Osteocyte (in vitro differentiated cells): ENCODE measurements around the gene PRKG1. TPM values are rescaled to one million over a fixed set of nuclear protein-coding genes. Genes with fewer than 3 reads are reported as not detected.
A peak's percentile ranks its signal among the peaks of the same experiment; 100 is the strongest.

Experiments
- DNase-seq: peaks from one replicate; pipeline ENCODE4 v3.0.0; 2021; ENCODE audit warnings: mixed read lengths; ENCODE audit not compliant: unreplicated experiment; ENCODE audit errors: extremely low spot score
- H3K27ac Mint-ChIP-seq: one replicate; pipeline ENCODE4 v1.8.0; 2021; ENCODE audit warnings: mild to moderate bottlenecking, mixed read lengths; ENCODE audit not compliant: unreplicated experiment
- H3K27me3 Mint-ChIP-seq: one replicate; pipeline ENCODE4 v1.8.0; 2021; ENCODE audit warnings: mixed read lengths; ENCODE audit not compliant: unreplicated experiment
- H3K36me3 Mint-ChIP-seq: one replicate; pipeline ENCODE4 v1.8.0; 2021; ENCODE audit warnings: mixed read lengths; ENCODE audit not compliant: unreplicated experiment
- H3K4me1 Mint-ChIP-seq: one replicate; pipeline ENCODE4 v1.8.0; 2021; ENCODE audit warnings: mixed read lengths; ENCODE audit not compliant: unreplicated experiment
- H3K4me3 Mint-ChIP-seq: one replicate; pipeline ENCODE4 v1.8.0; 2021; ENCODE audit warnings: mild to moderate bottlenecking, moderate library complexity, mixed read lengths; ENCODE audit not compliant: unreplicated experiment
- H3K9me3 Mint-ChIP-seq: one replicate; pipeline ENCODE4 v1.8.0; 2021; ENCODE audit warnings: mixed read lengths; ENCODE audit not compliant: unreplicated experiment
- CTCF ChIP-seq: fragments of 200-600 bp; sonication (generic); IDR thresholded peaks from 2 replicates; pipeline ENCODE4 v1.5.0; 2021; ENCODE audit warnings: antibody characterized with exemption, mild to moderate bottlenecking, moderate library complexity
- total RNA-seq: library from RNA; stranded (reverse); gene quantifications from 2 replicates; pipeline ENCODE4 v1.2.1, GENCODE V29; 2021

The PRKG1 gene
- total RNA-seq, 1 donor from 2014 or later, result 10.8 TPM

GRCh38 chr10:52332815-52333214 is 1258.5 kb downstream of the PRKG1 start:
- Mint-ChIP-seq H3K4me3 (no peak overlapping the region), H3K27me3 (no peaks in the 10 kb centered on the region), H3K9me3 (no peaks in the 10 kb centered on the region), H3K27ac (no peak overlapping the region), H3K36me3 (no peaks in the 10 kb centered on the region), H3K4me1 (peaks cover 13% of the 10 kb centered on the region)
- DNase-seq, result no peak
- no peak for TF ChIP-seq CTCF

- Mint-ChIP-seq H3K27me3 (no peaks in the 10 kb centered on the region), H3K4me3 (no peak overlapping the region), H3K36me3 (no peaks in the 10 kb centered on the region), H3K27ac (no peak overlapping the region), H3K4me1 (peaks cover 13% of the 10 kb centered on the region), H3K9me3 (no peaks in the 10 kb centered on the region)
- no peak for DNase-seq
- no peak for TF ChIP-seq CTCF
Measured at GRCh38 chr10:52334595-52334994, 1260.3 kb downstream of the PRKG1 start.

- Mint-ChIP-seq H3K27ac (no peak overlapping the region), H3K36me3 (no peaks in the 10 kb centered on the region), H3K4me3 (no peak overlapping the region), H3K27me3 (no peaks in the 10 kb centered on the region), H3K4me1 (peaks cover 13% of the 10 kb centered on the region), H3K9me3 (no peaks in the 10 kb centered on the region)
- TF ChIP-seq CTCF, result no peak
- no peak for DNase-seq
Measured at GRCh38 chr10:52335665-52336064, 1261.4 kb downstream of the PRKG1 start.

- Mint-ChIP-seq H3K4me3 (no peak overlapping the region), H3K9me3 (no peaks in the 10 kb centered on the region), H3K27ac (no peak overlapping the region)
Measured at GRCh38 chr10:52337225-52337624, 1262.9 kb downstream of the PRKG1 start.

GRCh38 chr10:52343439-52343838 is 1269.2 kb downstream of the PRKG1 start:
- Mint-ChIP-seq H3K9me3 (no peaks in the 10 kb centered on the region), H3K4me3 (no peak overlapping the region), H3K27me3 (no peaks in the 10 kb centered on the region), H3K4me1 (peaks cover 12% of the 10 kb centered on the region), H3K36me3 (no peaks in the 10 kb centered on the region), H3K27ac (peak overlapping the region; percentile 41)
- DNase-seq, result no peak
- no peak for TF ChIP-seq CTCF

More at GRCh38 chr10:52337225-52337624, 1262.9 kb downstream of the PRKG1 start:
- TF ChIP-seq CTCF, result no peak
- no peak for DNase-seq
- no peaks in the 10 kb centered on the region for H3K36me3 Mint-ChIP-seq
- no peaks in the 10 kb centered on the region for H3K27me3 Mint-ChIP-seq
- H3K4me1 Mint-ChIP-seq, result peaks cover 13% of the 10 kb centered on the region
